ENCODE measurements around the gene AAK1. TPM values are rescaled to one million over a fixed set of nuclear protein-coding genes. Genes with fewer than 3 reads are reported as not detected.

The AAK1 gene
- total and polyA plus RNA-seq, 10 of the 15 experiments (the other 5 are each of a cell fraction or from before 2014, with no cell fraction given): 2.9 to 41.4 (median 17.5) TPM

DNA sequence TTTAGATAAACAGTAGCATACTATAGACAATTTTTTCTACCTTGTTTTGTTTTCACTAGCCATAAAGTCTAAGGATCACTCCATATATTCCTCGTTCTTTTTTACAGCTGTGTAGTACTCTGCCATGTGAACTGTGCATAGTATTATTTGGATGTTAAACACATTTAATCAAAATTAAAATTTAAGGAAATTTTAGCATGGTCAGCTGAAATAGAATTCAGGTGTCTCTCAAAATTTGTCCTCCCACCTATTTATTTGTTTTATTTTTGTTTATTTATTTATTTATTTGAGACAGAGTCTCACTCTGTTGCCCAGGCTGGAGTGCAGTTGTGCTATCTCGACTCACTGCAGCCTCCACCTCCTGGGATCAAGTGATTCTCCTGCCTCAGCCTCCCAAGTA is 46.4 kb upstream of the AAK1 start:
- RAD21 ChIA-PET (ENCODE audit: unreplicated experiment): no interaction called here
- in situ Hi-C loops (cut with MboI) (no loop called here), intact Hi-C loops (cut with micrococcal nuclease; ENCODE audit: unreplicated experiment) (loop anchor here (5.0 kb wide), 1 partner anchor 38 kb away; no protein-coding TSS in a partner anchor)
- CTCF ChIA-PET: no interaction called here
- POLR2A ChIA-PET: no interaction called here
- SMC1A ChIA-PET (ENCODE audit: uncharacterized antibody, unreplicated experiment): interaction anchor here (0.7 kb wide), 1 partner anchor 31 kb away, joined by 3 read pairs; no protein-coding TSS in a partner anchor
- 51% methylated on average over 2 of the region's 2 CpGs for WGBS (ENCODE audit: insufficient coverage, insufficient replicate concordance, low lambda C conversion rate, missing lambda C conversion rate)
- H3K27ac ChIP-seq (ENCODE audit: control insufficient read depth, insufficient read depth): no peak overlapping the region
- TF ChIP-seq, protein P1, sequence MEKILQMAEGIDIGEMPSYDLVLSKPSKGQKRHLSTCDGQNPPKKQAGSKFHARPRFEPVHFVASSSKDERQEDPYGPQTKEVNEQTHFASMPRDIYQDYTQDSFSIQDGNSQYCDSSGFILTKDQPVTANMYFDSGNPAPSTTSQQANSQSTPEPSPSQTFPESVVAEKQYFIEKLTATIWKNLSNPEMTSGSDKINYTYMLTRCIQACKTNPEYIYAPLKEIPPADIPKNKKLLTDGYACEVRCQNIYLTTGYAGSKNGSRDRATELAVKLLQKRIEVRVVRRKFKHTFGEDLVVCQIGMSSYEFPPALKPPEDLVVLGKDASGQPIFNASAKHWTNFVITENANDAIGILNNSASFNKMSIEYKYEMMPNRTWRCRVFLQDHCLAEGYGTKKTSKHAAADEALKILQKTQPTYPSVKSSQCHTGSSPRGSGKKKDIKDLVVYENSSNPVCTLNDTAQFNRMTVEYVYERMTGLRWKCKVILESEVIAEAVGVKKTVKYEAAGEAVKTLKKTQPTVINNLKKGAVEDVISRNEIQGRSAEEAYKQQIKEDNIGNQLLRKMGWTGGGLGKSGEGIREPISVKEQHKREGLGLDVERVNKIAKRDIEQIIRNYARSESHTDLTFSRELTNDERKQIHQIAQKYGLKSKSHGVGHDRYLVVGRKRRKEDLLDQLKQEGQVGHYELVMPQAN (conservative IDR thresholded peaks at IDR 0.05): no peak
- TF ChIP-seq RB1 (IDR thresholded peaks at IDR 0.05; ENCODE audit: borderline replicate concordance): no peak
- H3K36me3 ChIP-seq (ENCODE audit: control insufficient read depth in 2 of 2, insufficient read depth in 2 of 2, low read length in 1 of 2): no peaks in the 10 kb centered on the region
- no peaks in the 10 kb centered on the region for H3K9me3 ChIP-seq (replicated peaks; ENCODE audit: control insufficient read depth, insufficient read depth, low read length)
- H3K27me3 ChIP-seq (replicated peaks in 1 of 2; ENCODE audit: control insufficient read depth in 2 of 2, insufficient read depth in 2 of 2, low read length in 1 of 2): no peaks in the 10 kb centered on the region
- H2AFZ ChIP-seq (ENCODE audit: control insufficient read depth, low read depth, low read length): no peak overlapping the region
- no peaks in the 10 kb centered on the region for H3K79me2 ChIP-seq (ENCODE audit: control insufficient read depth, insufficient read depth, low read length)
- DNase-seq (ENCODE audit: low read depth, low spot score) (no peak), ATAC-seq (no peak), FAIRE-seq (no peak)
- BruUV-seq (replicated peaks): no TSS peak
- peaks cover 13% of the 10 kb centered on the region for H3K4me1 ChIP-seq (ENCODE audit: control insufficient read depth, insufficient read depth, low read length)
- H3K9ac ChIP-seq (ENCODE audit: control insufficient read depth, insufficient read depth, low read length): no peak overlapping the region
- H4K20me1 ChIP-seq (ENCODE audit: control insufficient read depth, insufficient read depth): no peaks in the 10 kb centered on the region
- no peak overlapping the region for H3K4me2 ChIP-seq (ENCODE audit: control insufficient read depth, insufficient read depth)
- H3K4me3 ChIP-seq: no peak overlapping the region

DNA sequence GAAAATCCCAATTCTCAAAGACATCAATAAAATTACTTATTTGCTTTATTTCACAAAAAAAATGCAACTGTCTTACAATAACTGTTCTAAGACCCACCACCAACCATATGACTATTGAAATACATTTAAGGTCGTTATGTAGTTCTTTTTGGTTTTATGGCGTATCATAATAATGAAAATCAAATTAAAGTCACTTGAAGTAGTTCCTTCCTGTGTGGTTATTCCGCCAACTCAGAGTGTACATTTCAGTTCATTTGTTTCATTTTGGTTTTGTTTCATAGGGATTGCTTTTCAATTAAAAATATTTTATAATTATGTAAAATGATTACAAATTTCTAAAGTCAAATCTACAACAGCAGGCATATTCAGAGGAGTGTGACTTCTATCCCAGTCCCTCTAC is 45.9 kb upstream of the AAK1 start:
- BruUV-seq (replicated peaks): no TSS peak
- SMC1A ChIA-PET (ENCODE audit: uncharacterized antibody, unreplicated experiment): no interaction called here
- 52% methylated on average over 3 of the region's 3 CpGs for WGBS (ENCODE audit: insufficient coverage, insufficient replicate concordance, low lambda C conversion rate, missing lambda C conversion rate)
- Histone ChIP-seq H2AFZ (ENCODE audit: control insufficient read depth, low read depth, low read length) (no peak overlapping the region), H3K36me3 (ENCODE audit: control insufficient read depth in 2 of 2, insufficient read depth in 2 of 2, low read length in 1 of 2) (no peaks in the 10 kb centered on the region), H3K27me3 (replicated peaks in 1 of 2; ENCODE audit: control insufficient read depth in 2 of 2, insufficient read depth in 2 of 2, low read length in 1 of 2) (no peaks in the 10 kb centered on the region), H3K79me2 (ENCODE audit: control insufficient read depth, insufficient read depth, low read length) (no peaks in the 10 kb centered on the region), H3K4me1 (ENCODE audit: control insufficient read depth, insufficient read depth, low read length) (peaks cover 13% of the 10 kb centered on the region), H3K9ac (ENCODE audit: control insufficient read depth, insufficient read depth, low read length) (no peak overlapping the region), H3K9me3 (replicated peaks; ENCODE audit: control insufficient read depth, insufficient read depth, low read length) (no peaks in the 10 kb centered on the region), H3K4me2 (ENCODE audit: control insufficient read depth, insufficient read depth) (no peak overlapping the region), H3K4me3 (no peak overlapping the region), H3K27ac (ENCODE audit: control insufficient read depth, insufficient read depth) (no peak overlapping the region), H4K20me1 (ENCODE audit: control insufficient read depth, insufficient read depth) (no peaks in the 10 kb centered on the region)
- CTCF ChIA-PET: no interaction called here
- ATAC-seq (no peak), FAIRE-seq (no peak), DNase-seq (ENCODE audit: low read depth, low spot score) (no peak)
- intact Hi-C loops (cut with micrococcal nuclease; ENCODE audit: unreplicated experiment): no loop called here
- POLR2A ChIA-PET: no interaction called here
- in situ Hi-C loops (cut with MboI): no loop called here
- RAD21 ChIA-PET (ENCODE audit: unreplicated experiment): no interaction called here
- TF ChIP-seq MTA2 (IDR thresholded peaks at IDR 0.05; ENCODE audit: low read depth) (no peak), ZSCAN29 (IDR thresholded peaks at IDR 0.05) (no peak), SP1 (IDR thresholded peaks at IDR 0.05; ENCODE audit: low read depth, low read length) (no peak), MYB (IDR thresholded peaks at IDR 0.05; ENCODE audit: borderline replicate concordance, low read depth, low read length) (no peak), NRF1 (conservative IDR thresholded peaks at IDR 0.05; ENCODE audit: low read depth, low read length) (no peak), RB1 (IDR thresholded peaks at IDR 0.05; ENCODE audit: borderline replicate concordance) (no peak)
- TF ChIP-seq, protein P2, sequence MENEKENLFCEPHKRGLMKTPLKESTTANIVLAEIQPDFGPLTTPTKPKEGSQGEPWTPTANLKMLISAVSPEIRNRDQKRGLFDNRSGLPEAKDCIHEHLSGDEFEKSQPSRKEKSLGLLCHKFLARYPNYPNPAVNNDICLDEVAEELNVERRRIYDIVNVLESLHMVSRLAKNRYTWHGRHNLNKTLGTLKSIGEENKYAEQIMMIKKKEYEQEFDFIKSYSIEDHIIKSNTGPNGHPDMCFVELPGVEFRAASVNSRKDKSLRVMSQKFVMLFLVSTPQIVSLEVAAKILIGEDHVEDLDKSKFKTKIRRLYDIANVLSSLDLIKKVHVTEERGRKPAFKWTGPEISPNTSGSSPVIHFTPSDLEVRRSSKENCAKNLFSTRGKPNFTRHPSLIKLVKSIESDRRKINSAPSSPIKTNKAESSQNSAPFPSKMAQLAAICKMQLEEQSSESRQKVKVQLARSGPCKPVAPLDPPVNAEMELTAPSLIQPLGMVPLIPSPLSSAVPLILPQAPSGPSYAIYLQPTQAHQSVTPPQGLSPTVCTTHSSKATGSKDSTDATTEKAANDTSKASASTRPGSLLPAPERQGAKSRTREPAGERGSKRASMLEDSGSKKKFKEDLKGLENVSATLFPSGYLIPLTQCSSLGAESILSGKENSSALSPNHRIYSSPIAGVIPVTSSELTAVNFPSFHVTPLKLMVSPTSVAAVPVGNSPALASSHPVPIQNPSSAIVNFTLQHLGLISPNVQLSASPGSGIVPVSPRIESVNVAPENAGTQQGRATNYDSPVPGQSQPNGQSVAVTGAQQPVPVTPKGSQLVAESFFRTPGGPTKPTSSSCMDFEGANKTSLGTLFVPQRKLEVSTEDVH (IDR thresholded peaks at IDR 0.05; ENCODE audit: low read depth, partially characterized antibody): no peak
- TF ChIP-seq, protein P3, sequence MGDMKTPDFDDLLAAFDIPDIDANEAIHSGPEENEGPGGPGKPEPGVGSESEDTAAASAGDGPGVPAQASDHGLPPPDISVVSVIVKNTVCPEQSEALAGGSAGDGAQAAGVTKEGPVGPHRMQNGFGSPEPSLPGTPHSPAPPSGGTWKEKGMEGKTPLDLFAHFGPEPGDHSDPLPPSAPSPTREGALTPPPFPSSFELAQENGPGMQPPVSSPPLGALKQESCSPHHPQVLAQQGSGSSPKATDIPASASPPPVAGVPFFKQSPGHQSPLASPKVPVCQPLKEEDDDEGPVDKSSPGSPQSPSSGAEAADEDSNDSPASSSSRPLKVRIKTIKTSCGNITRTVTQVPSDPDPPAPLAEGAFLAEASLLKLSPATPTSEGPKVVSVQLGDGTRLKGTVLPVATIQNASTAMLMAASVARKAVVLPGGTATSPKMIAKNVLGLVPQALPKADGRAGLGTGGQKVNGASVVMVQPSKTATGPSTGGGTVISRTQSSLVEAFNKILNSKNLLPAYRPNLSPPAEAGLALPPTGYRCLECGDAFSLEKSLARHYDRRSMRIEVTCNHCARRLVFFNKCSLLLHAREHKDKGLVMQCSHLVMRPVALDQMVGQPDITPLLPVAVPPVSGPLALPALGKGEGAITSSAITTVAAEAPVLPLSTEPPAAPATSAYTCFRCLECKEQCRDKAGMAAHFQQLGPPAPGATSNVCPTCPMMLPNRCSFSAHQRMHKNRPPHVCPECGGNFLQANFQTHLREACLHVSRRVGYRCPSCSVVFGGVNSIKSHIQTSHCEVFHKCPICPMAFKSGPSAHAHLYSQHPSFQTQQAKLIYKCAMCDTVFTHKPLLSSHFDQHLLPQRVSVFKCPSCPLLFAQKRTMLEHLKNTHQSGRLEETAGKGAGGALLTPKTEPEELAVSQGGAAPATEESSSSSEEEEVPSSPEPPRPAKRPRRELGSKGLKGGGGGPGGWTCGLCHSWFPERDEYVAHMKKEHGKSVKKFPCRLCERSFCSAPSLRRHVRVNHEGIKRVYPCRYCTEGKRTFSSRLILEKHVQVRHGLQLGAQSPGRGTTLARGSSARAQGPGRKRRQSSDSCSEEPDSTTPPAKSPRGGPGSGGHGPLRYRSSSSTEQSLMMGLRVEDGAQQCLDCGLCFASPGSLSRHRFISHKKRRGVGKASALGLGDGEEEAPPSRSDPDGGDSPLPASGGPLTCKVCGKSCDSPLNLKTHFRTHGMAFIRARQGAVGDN (IDR thresholded peaks at IDR 0.05): no peak

All from GM12878 (cell line).